SK-N-SH treated with all-trans-retinoic acid at 6 μM for 48 hours (cell line): ENCODE measurements around the gene MRPS34.
A peak's percentile ranks its signal among the peaks of the same experiment; 100 is the strongest.

ENCODE experiments used
- ATAC-seq: fragments of 200-7000 bp; cut with Tn5 transposase; 3 replicates; pipeline ENCODE4 v1.9.1; 2020; ENCODE audit warnings: mild to moderate bottlenecking, moderate library complexity
- ARNTL ChIP-seq: fragments of 450-650 bp; formaldehyde crosslinking; IDR thresholded peaks from 2 replicates; pipeline ENCODE4 v1.5.0; 2020; ENCODE audit warnings: low read depth, mild to moderate bottlenecking, moderate library complexity, borderline replicate concordance
- BACH2 ChIP-seq: fragments of 250-450 bp; sonication (Bioruptor Pico); IDR thresholded peaks from 2 replicates; pipeline ENCODE4 v1.9.0; 2021; ENCODE audit warnings: mild to moderate bottlenecking, borderline replicate concordance
- CREB5 ChIP-seq: fragments of 250-450 bp; sonication (Bioruptor Pico); IDR thresholded peaks from 2 replicates; pipeline ENCODE4 v1.5.1; 2020; ENCODE audit warnings: low read depth, mild to moderate bottlenecking, moderate library complexity
- CSRNP3 ChIP-seq: fragments of 250-450 bp; sonication (Bioruptor Pico); IDR thresholded peaks from 2 replicates; pipeline ENCODE4 v1.5.1; 2021; ENCODE audit warnings: mild to moderate bottlenecking, moderate library complexity
- ESRRG ChIP-seq: fragments of 250-450 bp; sonication (Bioruptor Pico); IDR thresholded peaks from 2 replicates; pipeline ENCODE4 v1.6.1; 2021; ENCODE audit warnings: mild to moderate bottlenecking
- GLIS3 ChIP-seq: fragments of 250-450 bp; sonication (Bioruptor Pico); IDR thresholded peaks from 2 replicates; pipeline ENCODE4 v1.5.0; 2020; ENCODE audit warnings: mild to moderate bottlenecking, moderate library complexity
- ISL1 ChIP-seq: fragments of 250-450 bp; sonication (Bioruptor Pico); IDR thresholded peaks from 2 replicates; pipeline ENCODE4 v2.1.2; 2022; ENCODE audit warnings: mild to moderate bottlenecking, moderate library complexity
- OSR1 ChIP-seq: fragments of 250-450 bp; sonication (Bioruptor Pico); IDR thresholded peaks from 2 replicates; pipeline ENCODE4 v1.8.0; 2022; ENCODE audit warnings: moderate library complexity, mild to moderate bottlenecking, inconsistent platforms
- POU6F1 ChIP-seq: fragments of 250-450 bp; sonication (Bioruptor Pico); IDR thresholded peaks from 2 replicates; pipeline ENCODE4 v1.8.0; 2021; ENCODE audit warnings: low read depth, mild to moderate bottlenecking, moderate library complexity, borderline replicate concordance
- PPARA ChIP-seq: fragments of 250-450 bp; sonication (Bioruptor Pico); IDR thresholded peaks from 2 replicates; pipeline ENCODE4 v1.5.0; 2020; ENCODE audit warnings: mild to moderate bottlenecking, borderline replicate concordance
- RARB ChIP-seq: fragments of 250-450 bp; sonication (Bioruptor Pico); IDR thresholded peaks from 2 replicates; pipeline ENCODE4 v1.8.0; 2021; ENCODE audit warnings: mild to moderate bottlenecking, moderate library complexity
- SNAI2 ChIP-seq: fragments of 250-450 bp; sonication (Bioruptor Pico); IDR thresholded peaks from 2 replicates; pipeline ENCODE4 v1.5.0; 2020; ENCODE audit warnings: mild to moderate bottlenecking, moderate library complexity
- TSHZ2 ChIP-seq: fragments of 250-450 bp; sonication (Bioruptor Pico); IDR thresholded peaks from 2 replicates; pipeline ENCODE4 v1.5.0; 2020; ENCODE audit warnings: mild to moderate bottlenecking, moderate library complexity
- ZC3H10 ChIP-seq: fragments of 250-450 bp; sonication (Bioruptor Pico); IDR thresholded peaks from 2 replicates; pipeline ENCODE4 v1.5.1; 2021; ENCODE audit warnings: mild to moderate bottlenecking, moderate library complexity
- ZFP3 ChIP-seq: fragments of 250-450 bp; sonication (Bioruptor Pico); IDR thresholded peaks from 2 replicates; pipeline ENCODE4 v1.5.0; 2020; ENCODE audit warnings: mild to moderate bottlenecking, moderate library complexity
- ZFP30 ChIP-seq: fragments of 450-650 bp; formaldehyde crosslinking; IDR thresholded peaks from 2 replicates; pipeline ENCODE4 v1.5.0; 2022; ENCODE audit warnings: mild to moderate bottlenecking, moderate library complexity
- ZNF565 ChIP-seq: fragments of 450-650 bp; formaldehyde crosslinking; conservative IDR thresholded peaks from 2 replicates; pipeline ENCODE4 v1.5.0; 2020; ENCODE audit warnings: low read depth, mild to moderate bottlenecking, moderate library complexity
- ZNF8 ChIP-seq: fragments of 450-650 bp; formaldehyde crosslinking; IDR thresholded peaks from 2 replicates; pipeline ENCODE4 v1.5.0; 2020; ENCODE audit warnings: mild to moderate bottlenecking, moderate library complexity

MRPS34 gene

GRCh38 chr16:1751946-1752345 is 21.0 kb downstream of the MRPS34 start:
- TF ChIP-seq CSRNP3 (no peak), CREB5 (CRISPR knock-in tag) (no peak)
- TF ChIP-seq, all 23 proteins: peak for 0
- no peak for ATAC-seq

GRCh38 chr16:1749152-1750117 is 23.5 kb downstream of the MRPS34 start:
- no peak for TF ChIP-seq GLIS3 (CRISPR knock-in tag)
- TF ChIP-seq BACH2 = no peak
- no peak for TF ChIP-seq PPARA (CRISPR knock-in tag)
- no peak for TF ChIP-seq SNAI2 (CRISPR knock-in tag)
- TF ChIP-seq ZFP30 = no peak
- TF ChIP-seq TSHZ2 = no peak
- no peak for TF ChIP-seq CSRNP3
- no peak for TF ChIP-seq ZFP3
- no peak for TF ChIP-seq ARNTL (CRISPR knock-in tag)
- no peak for TF ChIP-seq ESRRG (CRISPR knock-in tag)
- TF ChIP-seq, all 23 proteins: peak for 0

GRCh38 chr16:1747934-1748333 is 25.0 kb downstream of the MRPS34 start:
- no peak for ATAC-seq

More at GRCh38 chr16:1749152-1750117, 23.5 kb downstream of the MRPS34 start:
- no peak for ATAC-seq

GRCh38 chr16:1746693-1747195 is 26.2 kb downstream of the MRPS34 start:
- ATAC-seq = peak; percentile 9; the same call in 2 of the 3 replicates
- TF ChIP-seq ZNF8 (CRISPR knock-in tag) = no peak
- no peak for TF ChIP-seq ARNTL (CRISPR knock-in tag)
- TF ChIP-seq ZC3H10 (CRISPR knock-in tag) = no peak
- no peak for TF ChIP-seq CSRNP3
- TF ChIP-seq ISL1 (CRISPR knock-in tag) = no peak
- TF ChIP-seq POU6F1 (CRISPR knock-in tag) = no peak
- TF ChIP-seq SNAI2 (CRISPR knock-in tag) = no peak
- TF ChIP-seq RARB (CRISPR knock-in tag) = no peak
- no peak for TF ChIP-seq BACH2

More at GRCh38 chr16:1747934-1748333, 25.0 kb downstream of the MRPS34 start:
- TF ChIP-seq OSR1 (CRISPR knock-in tag) (no peak), PPARA (CRISPR knock-in tag) (no peak), SNAI2 (CRISPR knock-in tag) (no peak), ZNF565 (CRISPR knock-in tag) (no peak), CSRNP3 (no peak), RARB (CRISPR knock-in tag) (no peak)
